Epithelial cell of esophagus (primary cell): ENCODE results near the gene SLC2A11.

Experiments used
- DNase-seq: peaks from one replicate; pipeline ENCODE4 v3.0.0; 2010; ENCODE audit warnings: low read depth
- H3K4me3 ChIP-seq: 2 replicates; pipeline ENCODE4 v1.5.1; 2011; ENCODE audit warnings: mild to moderate bottlenecking, low read length, control low read depth
- TF ChIP-seq, protein P1 (sequence below): IDR thresholded peaks from 2 replicates; pipeline ENCODE4 v1.5.1; 2011; ENCODE audit warnings: low read depth, mild to moderate bottlenecking, low read length, control low read depth, inconsistent platforms; ENCODE audit not compliant: insufficient read depth; ENCODE audit errors: missing control alignments

SLC2A11 gene, protein sequence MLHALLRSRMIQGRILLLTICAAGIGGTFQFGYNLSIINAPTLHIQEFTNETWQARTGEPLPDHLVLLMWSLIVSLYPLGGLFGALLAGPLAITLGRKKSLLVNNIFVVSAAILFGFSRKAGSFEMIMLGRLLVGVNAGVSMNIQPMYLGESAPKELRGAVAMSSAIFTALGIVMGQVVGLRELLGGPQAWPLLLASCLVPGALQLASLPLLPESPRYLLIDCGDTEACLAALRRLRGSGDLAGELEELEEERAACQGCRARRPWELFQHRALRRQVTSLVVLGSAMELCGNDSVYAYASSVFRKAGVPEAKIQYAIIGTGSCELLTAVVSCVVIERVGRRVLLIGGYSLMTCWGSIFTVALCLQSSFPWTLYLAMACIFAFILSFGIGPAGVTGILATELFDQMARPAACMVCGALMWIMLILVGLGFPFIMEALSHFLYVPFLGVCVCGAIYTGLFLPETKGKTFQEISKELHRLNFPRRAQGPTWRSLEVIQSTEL

DNA sequence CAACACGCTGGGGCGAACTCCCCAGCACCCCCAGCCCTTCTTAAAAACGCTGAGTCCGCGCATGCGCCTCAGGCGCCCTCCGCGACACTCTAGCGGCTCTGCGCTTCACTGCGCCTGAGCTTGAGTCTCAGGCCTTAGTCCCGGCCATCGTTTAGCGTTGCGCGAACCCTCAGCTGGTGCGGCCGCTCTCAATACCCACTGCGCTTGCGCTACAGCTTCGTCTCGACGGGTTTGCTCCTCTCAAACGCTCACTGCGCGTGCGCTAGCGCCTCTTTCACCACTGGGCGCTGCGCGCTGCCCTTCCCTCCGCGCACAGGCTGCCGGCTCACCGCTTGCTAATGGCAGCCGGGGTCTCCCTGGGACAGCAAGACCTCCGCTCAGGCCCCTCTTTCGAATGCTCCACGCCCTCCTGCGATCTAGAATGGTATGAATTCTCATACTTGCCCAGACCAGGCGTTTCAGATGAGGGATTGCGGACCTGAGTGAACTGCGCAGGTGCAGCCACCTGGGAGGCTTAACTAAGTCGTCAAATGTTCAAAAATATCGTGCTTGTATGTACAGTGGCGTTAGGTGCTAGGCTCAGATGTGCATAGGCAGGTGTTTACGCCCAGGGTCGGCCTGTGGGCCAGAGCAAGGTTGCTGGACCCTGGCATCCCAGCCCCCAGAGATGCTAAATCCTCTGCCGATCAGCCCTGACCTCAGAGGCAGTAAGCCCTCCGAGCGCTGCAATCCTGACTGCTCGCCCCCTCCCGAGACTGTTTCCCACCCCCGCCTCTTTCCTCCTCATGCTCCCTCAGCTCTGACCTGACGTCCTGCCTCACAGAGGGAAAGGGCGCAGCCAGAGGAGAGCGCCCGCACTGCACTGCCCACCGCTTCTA lies at the start of gene SLC2A11:
Gene SLC2A11, plus strand, starts transcription at position 270 of the 878 bp plus-strand sequence. Its CDS starts 125 bp downstream, at position 395.
- DNase-seq = peak; percentile 97
- peak within 1 kb of the TSS; percentile 84 for H3K4me3 ChIP-seq
- TF ChIP-seq, protein P1, sequence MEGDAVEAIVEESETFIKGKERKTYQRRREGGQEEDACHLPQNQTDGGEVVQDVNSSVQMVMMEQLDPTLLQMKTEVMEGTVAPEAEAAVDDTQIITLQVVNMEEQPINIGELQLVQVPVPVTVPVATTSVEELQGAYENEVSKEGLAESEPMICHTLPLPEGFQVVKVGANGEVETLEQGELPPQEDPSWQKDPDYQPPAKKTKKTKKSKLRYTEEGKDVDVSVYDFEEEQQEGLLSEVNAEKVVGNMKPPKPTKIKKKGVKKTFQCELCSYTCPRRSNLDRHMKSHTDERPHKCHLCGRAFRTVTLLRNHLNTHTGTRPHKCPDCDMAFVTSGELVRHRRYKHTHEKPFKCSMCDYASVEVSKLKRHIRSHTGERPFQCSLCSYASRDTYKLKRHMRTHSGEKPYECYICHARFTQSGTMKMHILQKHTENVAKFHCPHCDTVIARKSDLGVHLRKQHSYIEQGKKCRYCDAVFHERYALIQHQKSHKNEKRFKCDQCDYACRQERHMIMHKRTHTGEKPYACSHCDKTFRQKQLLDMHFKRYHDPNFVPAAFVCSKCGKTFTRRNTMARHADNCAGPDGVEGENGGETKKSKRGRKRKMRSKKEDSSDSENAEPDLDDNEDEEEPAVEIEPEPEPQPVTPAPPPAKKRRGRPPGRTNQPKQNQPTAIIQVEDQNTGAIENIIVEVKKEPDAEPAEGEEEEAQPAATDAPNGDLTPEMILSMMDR = peak; percentile 14

DNA sequence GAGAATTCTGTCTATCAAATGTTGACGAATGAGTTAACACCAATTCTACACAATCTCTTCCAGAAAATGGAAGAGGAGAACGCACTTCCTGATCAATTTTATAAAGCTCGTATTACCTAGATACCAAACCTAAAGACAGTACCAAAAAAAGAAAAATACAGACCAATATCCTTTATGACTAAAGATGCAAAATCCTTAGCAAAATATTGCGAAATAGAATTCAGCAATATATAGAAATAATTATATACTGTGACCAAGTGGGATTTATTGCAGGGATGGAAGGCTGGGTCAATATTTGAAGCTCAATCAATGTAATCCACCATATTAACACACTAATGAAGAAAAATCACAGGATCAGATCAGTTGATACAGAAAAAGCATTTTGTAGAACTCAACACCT lies 45.3 kb upstream of the SLC2A11 start:
- TF ChIP-seq, protein P1 = no peak
- DNase-seq = no peak
- H3K4me3 ChIP-seq = no peak overlapping the region

DNA sequence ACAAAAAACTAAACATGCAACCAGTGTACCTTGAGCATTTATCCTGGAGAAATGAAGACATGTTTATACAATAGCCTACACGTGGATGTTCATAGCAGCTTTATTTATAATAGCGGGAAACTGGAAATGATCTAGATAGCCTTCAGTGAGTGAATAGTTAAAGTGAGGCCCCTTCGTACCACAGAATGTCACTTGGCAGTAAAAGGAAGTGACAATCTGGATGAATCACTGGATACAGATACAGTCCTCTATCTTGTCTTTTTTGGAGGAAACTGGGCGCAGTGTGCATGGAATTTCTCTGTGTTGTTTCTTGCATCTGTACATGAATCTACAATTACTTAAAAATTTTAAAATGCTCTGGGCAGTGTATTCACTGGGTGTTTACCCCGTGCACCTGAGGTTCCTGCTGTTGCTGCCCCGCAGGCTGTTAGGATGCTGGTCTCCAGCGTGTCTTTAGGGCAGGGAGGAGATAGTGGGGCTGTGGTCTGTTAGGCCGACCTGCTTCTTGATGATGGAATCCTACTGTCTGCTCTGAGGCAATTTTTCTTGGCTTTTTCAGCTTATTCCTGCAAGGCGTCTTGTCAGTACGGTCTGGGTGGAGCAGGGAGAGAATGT lies 42.0 kb upstream of the SLC2A11 start:
- no peak for DNase-seq
- TF ChIP-seq, protein P1 = no peak
- no peak overlapping the region for H3K4me3 ChIP-seq

DNA sequence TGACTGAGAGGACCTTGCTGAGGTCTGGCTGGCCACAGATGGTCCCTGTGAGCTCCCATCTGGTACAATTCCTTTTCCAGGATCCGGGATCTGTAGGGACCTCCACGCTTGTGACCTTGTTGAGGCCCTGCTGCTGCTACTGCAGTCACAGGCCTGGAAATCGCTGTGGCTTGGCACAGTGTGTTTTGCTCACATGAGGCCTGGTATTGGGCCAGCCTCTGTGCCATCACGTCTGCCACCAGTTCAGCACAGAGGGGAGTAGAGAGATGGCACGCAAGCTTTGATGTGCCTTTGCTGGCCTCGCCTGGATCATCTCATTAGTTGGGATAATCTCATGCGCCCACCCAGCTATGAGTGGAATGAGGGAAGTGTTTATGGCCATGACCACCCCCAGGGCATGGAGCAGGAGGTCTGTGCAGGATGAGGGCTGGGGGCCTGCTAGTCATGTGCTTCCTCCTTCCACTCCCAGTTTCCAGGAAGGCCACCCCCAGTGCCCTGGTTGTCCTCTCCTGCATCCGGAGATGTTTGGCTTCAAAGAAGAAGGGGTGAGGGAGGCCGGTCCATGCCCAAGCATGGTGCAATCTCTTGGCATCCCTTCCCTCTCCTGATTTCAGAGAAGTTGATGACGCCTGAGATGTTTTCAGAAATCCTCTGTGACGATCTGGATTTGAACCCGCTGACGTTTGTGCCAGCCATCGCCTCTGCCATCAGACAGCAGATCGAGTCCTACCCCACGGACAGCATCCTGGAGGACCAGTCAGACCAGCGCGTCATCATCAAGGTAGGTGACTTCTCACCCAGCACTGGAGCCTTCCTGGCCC lies 41.3 kb upstream of the SLC2A11 start:
- TF ChIP-seq, protein P1 = no peak
- no peak for DNase-seq
- H3K4me3 ChIP-seq = no peak overlapping the region

DNA sequence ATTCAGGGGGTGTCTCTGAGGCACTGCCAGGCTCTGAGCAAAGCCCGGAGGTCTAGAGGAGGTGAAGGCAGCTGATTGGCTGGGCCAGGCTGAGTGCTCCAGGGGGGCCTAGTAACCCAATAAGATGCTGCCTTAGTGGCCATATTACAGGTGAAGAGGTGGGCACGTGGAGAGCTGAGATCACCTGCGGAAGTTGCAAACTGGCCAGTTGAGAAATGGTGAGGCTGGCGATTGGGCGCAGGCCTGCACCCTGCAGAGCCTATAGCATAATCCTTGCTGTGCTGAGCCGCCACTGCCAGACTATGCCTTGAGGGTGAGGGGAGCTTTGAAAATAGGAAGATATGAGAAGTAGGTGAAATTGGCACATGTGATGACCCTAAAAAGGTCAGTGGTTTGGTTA lies 40.5 kb upstream of the SLC2A11 start:
- TF ChIP-seq, protein P1 = no peak
- DNase-seq = no peak
- H3K4me3 ChIP-seq = no peak overlapping the region

DNA sequence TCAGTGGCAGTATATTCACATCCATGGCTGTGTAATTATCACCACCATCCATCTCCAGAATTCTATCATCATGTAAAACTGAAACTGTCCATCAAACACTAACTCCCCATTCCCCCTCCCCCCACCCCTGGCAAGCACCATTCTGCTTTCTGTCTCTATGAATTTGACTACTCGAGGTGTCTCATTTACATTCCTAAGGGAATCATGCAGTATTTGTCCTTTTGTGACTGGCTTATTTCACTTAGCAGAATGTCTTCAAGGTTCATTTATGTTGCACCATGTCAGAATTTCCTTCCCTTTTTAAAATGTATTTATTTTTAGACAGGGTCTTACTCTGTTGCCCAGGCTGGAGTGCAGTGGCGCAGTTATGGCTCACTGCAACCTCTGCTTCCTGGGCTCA lies 39.1 kb upstream of the SLC2A11 start:
- DNase-seq = no peak
- no peak overlapping the region for H3K4me3 ChIP-seq
- TF ChIP-seq, protein P1 = no peak
